Muscle layer of colon (tissue), 2 donors: ENCODE measurements around the gene INHBC.
"Not testable (repeated sequence)": the region's sequence is repeated elsewhere in the genome, so short reads cannot be mapped to it uniquely, and the experiment has no call there.

Experiments used
- H3K27ac ChIP-seq: one replicate; pipeline ENCODE4 v1.7.0; 2013; ENCODE audit warnings: low read depth, mild to moderate bottlenecking, low read length, moderate library complexity
- H3K27me3 ChIP-seq, 2 donors: one replicate each; pipeline ENCODE4 v1.7.0; 2013; ENCODE audit warnings: low read length in 2 of 2, mild to moderate bottlenecking in 2 of 2; ENCODE audit not compliant: insufficient read depth in 2 of 2, control insufficient read depth in 1 of 2
- H3K36me3 ChIP-seq: one replicate; pipeline ENCODE4 v1.7.0; 2013; ENCODE audit warnings: mild to moderate bottlenecking, low read length; ENCODE audit not compliant: insufficient read depth
- H3K4me1 ChIP-seq: one replicate; pipeline ENCODE4 v1.7.0; 2013; ENCODE audit warnings: mild to moderate bottlenecking, low read length; ENCODE audit not compliant: insufficient read depth
- H3K4me3 ChIP-seq, 2 donors: one replicate each; pipeline ENCODE4 v1.7.0; 2013; ENCODE audit warnings: low read length in 2 of 2, low read depth in 1 of 2, mild to moderate bottlenecking in 1 of 2, moderate library complexity in 1 of 2
- H3K9ac ChIP-seq: one replicate; pipeline ENCODE4 v1.7.0; 2013; ENCODE audit warnings: low read length
- H3K9me3 ChIP-seq: one replicate; pipeline ENCODE4 v1.7.0; 2013; ENCODE audit warnings: mild to moderate bottlenecking, low read length
- donor health status: abdominal sarcoma.
- donor health status: Adenocarcinoma of cecum.

The INHBC gene

DNA sequence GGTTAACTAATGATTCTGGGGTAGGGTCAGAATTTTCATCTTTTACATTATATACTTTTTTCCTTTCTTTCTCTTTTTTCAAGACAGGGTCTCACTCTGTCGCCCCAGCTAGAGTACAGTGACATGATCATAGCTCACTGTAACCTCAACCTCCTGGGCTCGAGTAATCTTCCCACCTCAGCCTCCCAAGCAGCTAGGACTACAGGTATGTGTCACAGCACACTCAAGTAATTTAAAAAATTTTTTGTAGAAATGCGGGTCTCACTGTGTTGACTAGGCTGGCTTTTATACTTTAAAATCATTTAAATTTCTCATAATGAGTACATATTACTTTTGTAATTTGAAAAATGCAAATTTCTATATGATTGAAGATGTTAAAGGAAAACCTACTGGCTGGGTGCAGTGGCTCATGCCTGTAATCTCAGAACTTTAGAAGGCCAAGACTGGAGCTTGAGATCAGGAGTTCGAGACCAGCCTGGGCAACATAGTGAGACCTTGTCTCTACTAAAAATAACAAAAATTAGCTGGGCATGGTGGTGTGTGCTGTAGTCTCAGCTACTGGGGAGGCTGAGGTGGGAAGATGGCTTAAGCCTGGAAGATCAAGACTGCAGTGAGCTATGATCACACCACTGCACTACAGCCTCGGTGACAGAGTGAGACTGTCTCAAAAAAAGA is 29.5 kb upstream of the INHBC start:
- H3K27me3 ChIP-seq: no peaks in the 10 kb centered on the region
- no peak overlapping the region for H3K4me3 ChIP-seq
- peaks cover 9% of the 10 kb centered on the region for H3K4me1 ChIP-seq
- H3K9me3 ChIP-seq: no peaks in the 10 kb centered on the region
- H3K27ac ChIP-seq: no peak overlapping the region
- no peaks in the 10 kb centered on the region for H3K36me3 ChIP-seq
- H3K9ac ChIP-seq: no peak overlapping the region

DNA sequence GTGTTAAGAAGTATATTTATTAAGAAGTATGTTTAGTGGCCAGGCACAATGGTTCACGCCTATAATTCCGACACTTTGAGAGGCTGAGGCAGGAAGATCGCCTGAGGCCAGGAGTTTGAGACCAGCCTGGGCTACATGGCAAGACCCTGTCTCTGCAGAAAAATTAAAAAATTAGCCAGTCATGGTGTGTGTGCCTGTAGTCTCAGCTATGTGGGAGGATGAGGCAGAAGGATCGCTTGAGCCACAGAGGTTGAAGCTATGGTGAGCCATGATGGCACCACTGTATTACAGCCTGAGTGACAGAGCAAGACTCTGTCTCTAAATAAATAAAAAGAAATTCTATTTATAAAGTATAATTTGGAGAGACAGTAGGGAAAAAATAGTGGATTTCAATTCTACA is 24.1 kb upstream of the INHBC start:
- H3K27me3 ChIP-seq: no peaks in the 10 kb centered on the region
- H3K27ac ChIP-seq: no peak overlapping the region
- H3K36me3 ChIP-seq: no peaks in the 10 kb centered on the region
- H3K4me1 ChIP-seq: no peaks in the 10 kb centered on the region
- no peak overlapping the region for H3K9ac ChIP-seq
- no peak overlapping the region for H3K4me3 ChIP-seq
- H3K9me3 ChIP-seq: no peaks in the 10 kb centered on the region

- H3K27ac ChIP-seq, H3K9me3 ChIP-seq, H3K27me3 ChIP-seq, H3K9ac ChIP-seq, H3K4me1 ChIP-seq, H3K4me3 ChIP-seq, H3K36me3 ChIP-seq: not testable (repeated sequence)
Measured at GRCh38 chr12:57414160-57414559, 20.4 kb upstream of the INHBC start.

GRCh38 chr12:57415088-57415487 is 19.5 kb upstream of the INHBC start:
- Histone ChIP-seq H3K4me3 (no peak overlapping the region), H3K36me3 (no peaks in the 10 kb centered on the region), H3K27me3 (no peaks in the 10 kb centered on the region), H3K9me3 (no peaks in the 10 kb centered on the region), H3K9ac (no peak overlapping the region), H3K4me1 (no peaks in the 10 kb centered on the region), H3K27ac (no peak overlapping the region)

- no peaks in the 10 kb centered on the region for H3K36me3 ChIP-seq
Measured at GRCh38 chr12:57416039-57416996, 18.3 kb upstream of the INHBC start.

GRCh38 chr12:57418255-57418654 is 16.3 kb upstream of the INHBC start:
- no peaks in the 10 kb centered on the region for H3K4me1 ChIP-seq
- peaks cover 7% of the 10 kb centered on the region for H3K36me3 ChIP-seq
- no peaks in the 10 kb centered on the region for H3K9me3 ChIP-seq
- H3K27ac ChIP-seq: no peak overlapping the region
- no peaks in the 10 kb centered on the region for H3K27me3 ChIP-seq
- no peak overlapping the region for H3K4me3 ChIP-seq
- no peak overlapping the region for H3K9ac ChIP-seq

More at GRCh38 chr12:57416039-57416996, 18.3 kb upstream of the INHBC start:
- Histone ChIP-seq H3K4me3 (no peak overlapping the region), H3K9me3 (no peaks in the 10 kb centered on the region), H3K9ac (no peak overlapping the region), H3K4me1 (no peaks in the 10 kb centered on the region), H3K27me3 (no peaks in the 10 kb centered on the region), H3K27ac (no peak overlapping the region)

GRCh38 chr12:57419495-57419894 is 15.1 kb upstream of the INHBC start:
- Histone ChIP-seq H3K9ac (no peak overlapping the region), H3K4me1 (no peaks in the 10 kb centered on the region), H3K27ac (no peak overlapping the region), H3K9me3 (no peaks in the 10 kb centered on the region), H3K36me3 (peaks cover 7% of the 10 kb centered on the region), H3K27me3 (no peaks in the 10 kb centered on the region), H3K4me3 (no peak overlapping the region)

DNA sequence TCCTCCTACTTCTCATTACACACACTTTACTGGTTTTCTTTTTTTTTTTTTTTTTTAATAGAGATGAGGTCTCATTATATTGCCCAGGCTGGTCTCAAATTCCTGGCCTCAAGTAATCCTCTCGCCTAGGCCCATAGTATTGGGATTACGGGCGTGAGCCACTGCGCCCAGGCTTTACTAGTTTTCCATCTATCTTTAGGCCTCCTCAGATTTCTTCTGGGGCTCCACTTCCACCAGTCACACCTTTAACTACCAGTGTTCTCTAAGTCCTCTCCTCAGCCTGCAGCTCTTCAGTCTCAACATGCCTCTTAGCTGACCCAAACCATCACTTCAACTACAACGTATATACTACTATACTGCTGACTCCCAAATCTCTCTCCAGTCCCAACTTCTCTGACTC is 14.1 kb upstream of the INHBC start:
- Histone ChIP-seq H3K4me3 (no peak overlapping the region), H3K9me3 (no peaks in the 10 kb centered on the region), H3K27me3 (no peaks in the 10 kb centered on the region), H3K9ac (no peak overlapping the region), H3K27ac (no peak overlapping the region), H3K4me1 (no peaks in the 10 kb centered on the region), H3K36me3 (peaks cover 7% of the 10 kb centered on the region)

GRCh38 chr12:57426948-57427347 is 7.6 kb upstream of the INHBC start:
- not testable (repeated sequence) for H3K4me3 ChIP-seq, H3K27me3 ChIP-seq, H3K27ac ChIP-seq, H3K36me3 ChIP-seq, H3K9me3 ChIP-seq, H3K9ac ChIP-seq
- H3K4me1 ChIP-seq: peaks cover 15% of the 10 kb centered on the region

- no peak overlapping the region for H3K27ac ChIP-seq
- H3K4me3 ChIP-seq: no peak overlapping the region
- no peaks in the 10 kb centered on the region for H3K9me3 ChIP-seq
- no peaks in the 10 kb centered on the region for H3K36me3 ChIP-seq
- H3K27me3 ChIP-seq: no peaks in the 10 kb centered on the region
- peak overlapping the region; percentile 21 for H3K9ac ChIP-seq
- peaks cover 15% of the 10 kb centered on the region for H3K4me1 ChIP-seq
Measured at GRCh38 chr12:57428965-57429364, 5.6 kb upstream of the INHBC start.

- Histone ChIP-seq H3K27ac (peak overlapping the region; percentile 79), H3K4me3 (peak overlapping the region; percentile 44 to 52), H3K9ac (peak overlapping the region; percentile 62), H3K9me3 (no peaks in the 10 kb centered on the region), H3K36me3 (no peaks in the 10 kb centered on the region), H3K27me3 (no peaks in the 10 kb centered on the region), H3K4me1 (peaks cover 15% of the 10 kb centered on the region)
Measured at GRCh38 chr12:57429473-57430111, 5.0 kb upstream of the INHBC start.
